ENCODE results near the gene AMBRA1.

The AMBRA1 gene

DNA sequence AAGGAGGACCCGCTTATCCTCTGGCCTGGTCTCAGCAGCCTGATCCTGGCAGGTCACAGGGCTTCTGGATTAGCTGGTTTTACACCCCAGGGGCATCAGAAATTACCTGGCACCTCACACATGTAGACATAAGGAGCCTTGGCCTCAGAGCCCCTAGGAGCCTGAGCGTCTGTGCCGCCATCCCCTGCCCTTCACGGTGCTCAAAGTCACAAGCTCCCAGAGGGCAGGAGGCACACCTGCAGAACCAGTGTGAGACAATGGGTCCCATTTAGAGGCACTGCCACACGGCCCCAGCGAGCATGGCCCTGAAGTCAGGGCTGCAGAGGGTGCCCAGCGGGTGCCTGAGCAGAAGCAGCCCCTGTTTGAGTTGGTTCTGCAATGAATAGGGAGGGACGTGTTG is 242.7 kb downstream of the AMBRA1 start:
- H3K4me3 ChIP-seq (ENCODE audit: severe bottlenecking): no peak overlapping the region
- H3K9me3 ChIP-seq (ENCODE audit: severe bottlenecking): no peaks in the 10 kb centered on the region
- peaks cover 2% of the 10 kb centered on the region for H3K4me1 ChIP-seq (ENCODE audit: insufficient read depth, poor library complexity, severe bottlenecking)
- H3K27ac ChIP-seq (ENCODE audit: poor library complexity, severe bottlenecking): no peak overlapping the region
- ATAC-seq (ENCODE audit: low read depth) (no peak), DNase-seq (ENCODE audit: low spot score) (no peak)
- H3K27me3 ChIP-seq (ENCODE audit: insufficient read depth, poor library complexity, severe bottlenecking): no peaks in the 10 kb centered on the region
- TF ChIP-seq, protein P1, sequence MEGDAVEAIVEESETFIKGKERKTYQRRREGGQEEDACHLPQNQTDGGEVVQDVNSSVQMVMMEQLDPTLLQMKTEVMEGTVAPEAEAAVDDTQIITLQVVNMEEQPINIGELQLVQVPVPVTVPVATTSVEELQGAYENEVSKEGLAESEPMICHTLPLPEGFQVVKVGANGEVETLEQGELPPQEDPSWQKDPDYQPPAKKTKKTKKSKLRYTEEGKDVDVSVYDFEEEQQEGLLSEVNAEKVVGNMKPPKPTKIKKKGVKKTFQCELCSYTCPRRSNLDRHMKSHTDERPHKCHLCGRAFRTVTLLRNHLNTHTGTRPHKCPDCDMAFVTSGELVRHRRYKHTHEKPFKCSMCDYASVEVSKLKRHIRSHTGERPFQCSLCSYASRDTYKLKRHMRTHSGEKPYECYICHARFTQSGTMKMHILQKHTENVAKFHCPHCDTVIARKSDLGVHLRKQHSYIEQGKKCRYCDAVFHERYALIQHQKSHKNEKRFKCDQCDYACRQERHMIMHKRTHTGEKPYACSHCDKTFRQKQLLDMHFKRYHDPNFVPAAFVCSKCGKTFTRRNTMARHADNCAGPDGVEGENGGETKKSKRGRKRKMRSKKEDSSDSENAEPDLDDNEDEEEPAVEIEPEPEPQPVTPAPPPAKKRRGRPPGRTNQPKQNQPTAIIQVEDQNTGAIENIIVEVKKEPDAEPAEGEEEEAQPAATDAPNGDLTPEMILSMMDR (IDR thresholded peaks at IDR 0.05; ENCODE audit: poor library complexity, severe bottlenecking): no peak
- peaks cover 10% of the 10 kb centered on the region for H3K36me3 ChIP-seq (ENCODE audit: low read depth)

DNA sequence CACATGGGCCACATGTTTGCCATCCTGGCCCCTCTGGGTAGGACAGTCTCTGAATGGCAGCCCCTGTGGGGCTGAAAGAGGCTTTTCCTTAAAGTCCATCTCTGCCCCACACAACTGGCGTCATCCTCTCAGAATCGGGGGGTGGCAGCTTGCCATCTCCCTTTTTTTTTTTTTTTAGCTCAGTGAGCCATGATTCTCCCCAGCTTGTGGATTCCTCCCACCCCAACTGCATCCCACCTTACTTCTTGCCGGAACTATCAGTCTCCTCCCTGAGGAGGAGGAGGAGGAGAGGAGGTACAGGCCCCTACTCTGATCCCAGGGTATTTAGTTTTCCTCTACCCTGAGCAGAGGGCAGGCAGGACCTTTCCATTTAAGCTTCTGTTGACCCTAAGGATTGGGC is 243.1 kb downstream of the AMBRA1 start:
- peaks cover 2% of the 10 kb centered on the region for H3K4me1 ChIP-seq (ENCODE audit: insufficient read depth, poor library complexity, severe bottlenecking)
- H3K27ac ChIP-seq (ENCODE audit: poor library complexity, severe bottlenecking): no peak overlapping the region

DNA sequence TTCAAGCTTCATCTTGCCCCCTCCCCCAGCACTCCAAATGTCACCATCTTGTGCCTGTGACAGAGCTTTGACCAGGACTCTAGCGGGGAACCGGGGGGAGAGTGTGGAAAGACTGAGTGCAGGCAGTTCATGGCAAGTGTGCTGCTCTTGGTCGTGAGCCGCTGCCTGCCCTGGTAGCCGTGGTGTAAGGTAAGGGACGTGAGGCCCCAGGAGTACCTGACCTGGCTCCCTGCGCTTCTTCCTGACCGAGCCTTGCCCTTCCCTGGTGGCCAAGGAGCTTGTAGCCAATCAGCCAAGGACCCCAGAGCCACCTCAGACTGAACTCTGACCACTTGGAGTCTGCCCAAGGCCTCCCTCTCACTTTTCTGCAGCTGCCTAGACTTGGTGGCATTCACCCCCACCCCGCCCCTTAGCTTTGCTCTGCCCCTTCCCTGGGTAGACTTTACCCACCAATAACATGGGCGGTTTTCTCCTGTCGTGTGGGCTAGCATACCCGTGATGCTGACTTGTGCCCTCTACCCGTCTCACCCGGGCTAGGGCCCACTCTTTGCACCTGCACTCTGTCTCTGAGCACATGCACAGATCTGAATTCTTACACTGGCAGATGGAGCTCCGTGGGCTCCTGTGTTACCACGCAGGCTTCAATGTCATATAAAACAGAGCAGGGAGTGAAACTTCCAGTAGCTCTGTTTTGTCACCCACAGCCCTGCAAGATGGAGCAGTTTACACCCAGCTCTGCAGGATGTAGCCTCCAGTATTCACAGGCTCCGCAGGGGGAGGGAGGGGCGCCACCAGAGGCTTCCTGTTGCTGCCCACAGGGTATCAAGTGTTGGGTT is 245.0 kb downstream of the AMBRA1 start:
- no peaks in the 10 kb centered on the region for H3K27me3 ChIP-seq (ENCODE audit: insufficient read depth, poor library complexity, severe bottlenecking)
- TF ChIP-seq, protein P1 (IDR thresholded peaks at IDR 0.05; ENCODE audit: poor library complexity, severe bottlenecking): no peak
- peak overlapping the region; percentile 97 for H3K4me3 ChIP-seq (ENCODE audit: severe bottlenecking)
- no peaks in the 10 kb centered on the region for H3K9me3 ChIP-seq (ENCODE audit: severe bottlenecking)
- H3K4me1 ChIP-seq (ENCODE audit: insufficient read depth, poor library complexity, severe bottlenecking): peaks cover 7% of the 10 kb centered on the region
- peak; percentile 54 for DNase-seq (ENCODE audit: low spot score)
- no peaks in the 10 kb centered on the region for H3K36me3 ChIP-seq (ENCODE audit: low read depth)
- ATAC-seq (ENCODE audit: low read depth): no peak
- H3K27ac ChIP-seq (ENCODE audit: poor library complexity, severe bottlenecking): no peak overlapping the region

More for the DNA sequence above, 243.1 kb downstream of the AMBRA1 start:
- DNase-seq (ENCODE audit: low spot score) (no peak), ATAC-seq (ENCODE audit: low read depth) (no peak)
- TF ChIP-seq, protein P1 (IDR thresholded peaks at IDR 0.05; ENCODE audit: poor library complexity, severe bottlenecking): no peak
- Histone ChIP-seq H3K4me3 (ENCODE audit: severe bottlenecking) (no peak overlapping the region), H3K9me3 (ENCODE audit: severe bottlenecking) (no peaks in the 10 kb centered on the region), H3K36me3 (ENCODE audit: low read depth) (peaks cover 6% of the 10 kb centered on the region; the same call in 1 of the 2 replicates), H3K27me3 (ENCODE audit: insufficient read depth, poor library complexity, severe bottlenecking) (no peaks in the 10 kb centered on the region)

DNA sequence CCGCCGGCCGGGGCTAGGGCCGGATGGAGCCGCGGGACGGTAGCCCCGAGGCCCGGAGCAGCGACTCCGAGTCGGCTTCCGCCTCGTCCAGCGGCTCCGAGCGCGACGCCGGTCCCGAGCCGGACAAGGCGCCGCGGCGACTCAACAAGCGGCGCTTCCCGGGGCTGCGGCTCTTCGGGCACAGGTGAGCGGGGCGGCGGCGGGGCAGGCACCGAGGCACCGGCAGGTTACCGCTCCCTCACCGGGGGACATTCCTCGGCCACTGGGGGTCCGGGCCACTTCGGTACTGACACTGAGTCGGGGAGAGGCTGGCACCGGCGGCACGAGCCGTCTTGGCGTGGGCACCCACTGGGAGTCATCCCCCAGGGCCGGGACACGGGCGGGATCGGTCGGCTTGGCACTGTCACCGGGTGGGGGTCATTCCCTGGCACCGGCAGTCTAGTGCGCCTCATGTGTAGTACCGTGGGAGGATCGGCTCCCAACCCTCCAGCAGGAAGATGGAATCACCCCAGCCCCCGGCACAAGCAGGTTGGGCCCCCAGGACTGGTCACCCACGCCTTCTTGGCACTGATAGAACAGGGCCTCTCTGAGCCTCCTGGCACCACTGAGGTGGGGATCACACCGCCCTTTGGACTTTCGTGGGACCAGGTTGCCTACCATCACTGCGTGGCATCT is 246.0 kb downstream of the AMBRA1 start:
- DNase-seq (ENCODE audit: low spot score): no peak
- Histone ChIP-seq H3K27me3 (ENCODE audit: insufficient read depth, poor library complexity, severe bottlenecking) (no peaks in the 10 kb centered on the region), H3K36me3 (ENCODE audit: low read depth) (no peaks in the 10 kb centered on the region), H3K4me3 (ENCODE audit: severe bottlenecking) (peak overlapping the region; percentile 97), H3K9me3 (ENCODE audit: severe bottlenecking) (no peaks in the 10 kb centered on the region), H3K27ac (ENCODE audit: poor library complexity, severe bottlenecking) (peak overlapping the region; percentile 51), H3K4me1 (ENCODE audit: insufficient read depth, poor library complexity, severe bottlenecking) (peaks cover 7% of the 10 kb centered on the region)
- ATAC-seq (ENCODE audit: low read depth): peak; percentile 3; the same call in 1 of the 3 replicates
- TF ChIP-seq, protein P1 (IDR thresholded peaks at IDR 0.05; ENCODE audit: poor library complexity, severe bottlenecking): no peak
